Osteoblast (primary cell): ENCODE results near the gene CAMK1. TPM values are rescaled to one million over a fixed set of nuclear protein-coding genes. Genes with fewer than 3 reads are reported as not detected.
A peak's percentile ranks its signal among the peaks of the same experiment; 100 is the strongest.

ENCODE experiments used
- DNase-seq: peaks from one replicate; pipeline ENCODE4 v3.0.0; 2011; ENCODE audit warnings: low spot score, mixed read lengths; ENCODE audit not compliant: insufficient read length; ENCODE audit errors: missing footprints
- H2AFZ ChIP-seq: 2 replicates; pipeline ENCODE4 v1.6.0; 2011; ENCODE audit warnings: mild to moderate bottlenecking, low read length
- H3K27ac ChIP-seq: 2 replicates; pipeline ENCODE4 v1.5.1; 2011; ENCODE audit warnings: mild to moderate bottlenecking, low read depth, low read length, moderate library complexity
- H3K27me3 ChIP-seq: 2 replicates; pipeline ENCODE4 v1.6.0; 2012; ENCODE audit warnings: mild to moderate bottlenecking, control low read depth, inconsistent platforms, low read length, moderate library complexity; ENCODE audit not compliant: insufficient read depth
- H3K36me3 ChIP-seq: 2 replicates; pipeline ENCODE4 v1.5.1; 2011; ENCODE audit warnings: mild to moderate bottlenecking, low read length, control low read depth, moderate library complexity; ENCODE audit not compliant: insufficient read depth
- H3K4me1 ChIP-seq: 2 replicates; pipeline ENCODE4 v1.5.1; 2011; ENCODE audit warnings: mild to moderate bottlenecking, low read length, control low read depth, moderate library complexity; ENCODE audit not compliant: insufficient read depth
- H3K4me2 ChIP-seq: 2 replicates; pipeline ENCODE4 v1.6.0; 2011; ENCODE audit warnings: mild to moderate bottlenecking, low read length; ENCODE audit not compliant: insufficient read depth
- H3K4me3 ChIP-seq: fragments of 200-600 bp; sonication (generic); 3 replicates; pipeline ENCODE4 v1.5.1; 2012; ENCODE audit warnings: mild to moderate bottlenecking, low read length, inconsistent platforms; ENCODE audit not compliant: insufficient read depth
- H3K79me2 ChIP-seq: 2 replicates; pipeline ENCODE4 v1.6.0; 2012; ENCODE audit warnings: mild to moderate bottlenecking, low read length, control low read depth, inconsistent platforms; ENCODE audit not compliant: insufficient read depth
- H3K9me3 ChIP-seq: 2 replicates; pipeline ENCODE4 v1.5.1; 2011; ENCODE audit warnings: low read depth, low read length, control low read depth
- H4K20me1 ChIP-seq: 2 replicates; pipeline ENCODE4 v1.6.0; 2012; ENCODE audit warnings: mild to moderate bottlenecking, low read length, control low read depth; ENCODE audit not compliant: insufficient read depth
- CTCF ChIP-seq: IDR thresholded peaks from 2 replicates; pipeline ENCODE4 v1.5.1; 2011; ENCODE audit warnings: mild to moderate bottlenecking, low read depth, low read length, moderate library complexity; ENCODE audit errors: extremely low read depth
- total RNA-seq: library from RNA; depleted of rRNA; stranded (reverse); fragments of >200 nt; gene quantifications from 2 replicates; pipeline ENCODE4 v1.2.3, GENCODE V29; 2012

The CAMK1 gene
- total RNA-seq: 22.1 and 25.9 TPM in 2 replicates

- Histone ChIP-seq H2AFZ (peak within 1 kb of the TSS; percentile 80), H3K4me1 (peaks cover 23% of the 10 kb centered on the region), H3K27me3 (no peaks in the 10 kb centered on the region), H3K27ac (peak within 1 kb of the TSS; percentile 52), H3K9me3 (no peaks in the 10 kb centered on the region), H3K4me2 (peak within 1 kb of the TSS; percentile 92), H3K36me3 (peaks cover 4% of the 10 kb centered on the region), H4K20me1 (no peaks in the 10 kb centered on the region), H3K4me3 (peak within 1 kb of the TSS; percentile 78), H3K79me2 (peaks cover 21% of the 10 kb centered on the region)
- TF ChIP-seq CTCF: no peak
- DNase-seq: peak; percentile 99
Observed at GRCh38 chr3:9769426-9770275, at the start of gene CAMK1. TSS of gene CAMK1 (minus strand) at chr3:9769947. CDS start at chr3:9767749, 2,198 bp downstream.

DNA sequence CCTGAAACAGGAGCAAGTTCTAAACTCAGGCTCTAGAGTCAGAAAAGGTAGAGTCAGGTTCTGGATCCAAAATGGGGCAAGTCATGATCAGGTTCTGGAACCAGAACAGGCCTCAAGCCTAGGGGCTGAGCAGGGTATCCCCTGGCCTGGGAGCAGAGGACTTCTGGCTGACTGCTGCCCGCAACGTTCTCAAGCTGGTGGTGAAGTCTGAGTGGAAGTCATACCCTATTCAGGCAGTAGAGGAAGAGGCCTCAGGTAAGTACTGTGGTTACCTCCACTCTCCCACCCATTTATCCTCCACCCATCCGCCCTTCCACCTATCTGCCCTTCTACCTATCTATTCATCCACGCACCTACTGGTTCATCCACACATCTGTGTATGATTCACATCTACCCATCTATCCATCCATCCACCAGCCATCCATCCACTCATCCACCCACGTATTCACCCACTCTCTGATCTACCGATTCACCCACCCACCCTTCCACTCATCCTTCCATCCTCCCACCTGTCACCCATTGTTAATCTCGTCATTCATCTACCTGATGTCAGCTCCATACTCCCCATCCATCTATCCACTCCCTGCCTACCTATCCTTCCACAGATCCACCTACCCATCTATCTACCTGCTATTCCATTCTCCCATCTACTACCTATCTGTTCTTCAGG is 49.1 kb upstream of the CAMK1 start:
- H3K9me3 ChIP-seq: no peaks in the 10 kb centered on the region
- H2AFZ ChIP-seq: no peak overlapping the region
- no peak overlapping the region for H3K4me3 ChIP-seq
- H3K27ac ChIP-seq: no peak overlapping the region
- no peaks in the 10 kb centered on the region for H3K4me1 ChIP-seq
- no peaks in the 10 kb centered on the region for H3K27me3 ChIP-seq
- no peak overlapping the region for H3K4me2 ChIP-seq
- peaks cover 1% of the 10 kb centered on the region for H3K36me3 ChIP-seq
- no peaks in the 10 kb centered on the region for H4K20me1 ChIP-seq
- no peak for DNase-seq
- no peak for TF ChIP-seq CTCF
- H3K79me2 ChIP-seq: no peaks in the 10 kb centered on the region

- TF ChIP-seq CTCF: no peak
- H3K79me2 ChIP-seq: no peaks in the 10 kb centered on the region
- no peak overlapping the region for H2AFZ ChIP-seq
- H3K4me2 ChIP-seq: no peak overlapping the region
- H3K4me3 ChIP-seq: no peak overlapping the region
- no peaks in the 10 kb centered on the region for H3K4me1 ChIP-seq
- H3K27ac ChIP-seq: no peak overlapping the region
- no peak for DNase-seq
- H3K27me3 ChIP-seq: no peaks in the 10 kb centered on the region
- H3K36me3 ChIP-seq: peaks cover 4% of the 10 kb centered on the region
- H4K20me1 ChIP-seq: no peaks in the 10 kb centered on the region
- no peaks in the 10 kb centered on the region for H3K9me3 ChIP-seq
Observed at GRCh38 chr3:9817436-9817835, 47.7 kb upstream of the CAMK1 start.

DNA sequence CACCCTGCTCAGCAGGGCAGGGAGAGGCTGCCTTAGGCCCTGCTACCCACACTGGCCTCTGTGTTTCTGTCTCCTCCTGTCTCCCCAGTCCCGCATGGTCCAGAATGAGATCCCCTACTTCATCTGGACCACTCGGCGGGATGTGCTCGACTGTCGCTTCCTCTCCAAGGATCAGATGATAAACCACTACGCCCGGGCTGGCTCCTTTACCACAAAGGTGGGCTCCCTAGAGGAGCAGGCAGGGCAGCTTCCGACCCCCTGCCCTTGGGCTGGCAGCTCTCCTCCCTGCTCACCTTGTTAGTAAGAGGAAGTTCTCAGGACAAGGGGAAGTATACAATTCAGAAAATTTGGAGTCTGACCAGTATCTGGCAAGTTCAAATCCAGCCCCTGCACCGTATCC is 46.2 kb upstream of the CAMK1 start:
- no peaks in the 10 kb centered on the region for H4K20me1 ChIP-seq
- H3K27ac ChIP-seq: no peak overlapping the region
- no peaks in the 10 kb centered on the region for H3K4me1 ChIP-seq
- H3K36me3 ChIP-seq: peaks cover 4% of the 10 kb centered on the region
- no peaks in the 10 kb centered on the region for H3K79me2 ChIP-seq
- peak; percentile 42 for DNase-seq
- H2AFZ ChIP-seq: no peak overlapping the region
- H3K27me3 ChIP-seq: no peaks in the 10 kb centered on the region
- H3K4me3 ChIP-seq: no peak overlapping the region
- no peaks in the 10 kb centered on the region for H3K9me3 ChIP-seq
- no peak for TF ChIP-seq CTCF
- no peak overlapping the region for H3K4me2 ChIP-seq
